ENCODE data around the gene MAEA. TPM values are rescaled to one million over a fixed set of nuclear protein-coding genes. Genes with fewer than 3 reads are reported as not detected.
A peak's percentile ranks its signal among the peaks of the same experiment; 100 is the strongest.

The MAEA gene
- total and polyA plus RNA-seq, 5 donors from 2014 or later = 61.2 to 77.7 (median 66.4) TPM

DNA sequence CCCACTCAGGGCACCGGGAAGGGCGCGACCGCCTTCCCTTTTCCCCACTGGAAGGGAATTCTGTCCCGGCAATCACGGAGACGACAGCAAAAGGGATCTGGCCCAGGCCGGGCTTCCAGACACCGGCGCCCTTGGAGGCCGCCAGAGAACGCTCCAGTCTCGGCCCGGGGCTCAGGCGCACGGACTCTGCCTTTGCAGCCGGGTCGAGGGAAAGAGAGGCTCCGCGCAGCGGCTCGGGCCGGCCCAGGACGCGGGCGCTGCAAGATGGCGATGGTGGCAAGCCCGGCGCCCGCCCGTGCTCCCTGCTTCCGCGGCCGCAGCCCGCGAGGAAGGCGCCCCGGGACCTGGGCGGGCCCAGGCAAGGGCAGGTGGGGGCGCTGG lies 41.8 kb upstream of the MAEA start:
- H3K27me3 Mint-ChIP-seq = peaks cover 4% of the 10 kb centered on the region
- peak overlapping the region; percentile 63 to 91 (median 87) for H3K4me3 Mint-ChIP-seq
- H3K9me3 Mint-ChIP-seq = peaks cover 0 to 2% (median 0%) of the 10 kb centered on the region in 7 donors
- Histone ChIP-seq H3K4me3 (ENCODE audit: low read depth, low read length) (peak overlapping the region; percentile 41), H3K4me1 (ENCODE audit: control insufficient read depth, insufficient read depth, low read length, poor library complexity, severe bottlenecking) (peaks cover 71% of the 10 kb centered on the region), H3K9me3 (ENCODE audit: control insufficient read depth in 2 of 2, low read length in 2 of 2) (no peaks in the 10 kb centered on the region), H3K36me3 (ENCODE audit: control insufficient read depth, insufficient read depth, low read length) (no peaks in the 10 kb centered on the region), H3K27me3 (ENCODE audit: control insufficient read depth, insufficient read depth, low read length) (no peaks in the 10 kb centered on the region), H3K27ac (ENCODE audit: insufficient read depth, low read length, poor library complexity, severe bottlenecking) (peak overlapping the region; percentile 81)
- ATAC-seq (ENCODE audit: low read depth in 2 of 2) = peak; percentile 17 to 22
- H3K36me3 Mint-ChIP-seq = peaks cover 5% of the 10 kb centered on the region
- H3K27ac Mint-ChIP-seq = peak overlapping the region in 2 of 3 donors; percentile 55 to 86
- no peak for DNase-seq
- peaks cover 0 to 74% (median 34%) of the 10 kb centered on the region in 4 donors for H3K4me1 Mint-ChIP-seq

DNA sequence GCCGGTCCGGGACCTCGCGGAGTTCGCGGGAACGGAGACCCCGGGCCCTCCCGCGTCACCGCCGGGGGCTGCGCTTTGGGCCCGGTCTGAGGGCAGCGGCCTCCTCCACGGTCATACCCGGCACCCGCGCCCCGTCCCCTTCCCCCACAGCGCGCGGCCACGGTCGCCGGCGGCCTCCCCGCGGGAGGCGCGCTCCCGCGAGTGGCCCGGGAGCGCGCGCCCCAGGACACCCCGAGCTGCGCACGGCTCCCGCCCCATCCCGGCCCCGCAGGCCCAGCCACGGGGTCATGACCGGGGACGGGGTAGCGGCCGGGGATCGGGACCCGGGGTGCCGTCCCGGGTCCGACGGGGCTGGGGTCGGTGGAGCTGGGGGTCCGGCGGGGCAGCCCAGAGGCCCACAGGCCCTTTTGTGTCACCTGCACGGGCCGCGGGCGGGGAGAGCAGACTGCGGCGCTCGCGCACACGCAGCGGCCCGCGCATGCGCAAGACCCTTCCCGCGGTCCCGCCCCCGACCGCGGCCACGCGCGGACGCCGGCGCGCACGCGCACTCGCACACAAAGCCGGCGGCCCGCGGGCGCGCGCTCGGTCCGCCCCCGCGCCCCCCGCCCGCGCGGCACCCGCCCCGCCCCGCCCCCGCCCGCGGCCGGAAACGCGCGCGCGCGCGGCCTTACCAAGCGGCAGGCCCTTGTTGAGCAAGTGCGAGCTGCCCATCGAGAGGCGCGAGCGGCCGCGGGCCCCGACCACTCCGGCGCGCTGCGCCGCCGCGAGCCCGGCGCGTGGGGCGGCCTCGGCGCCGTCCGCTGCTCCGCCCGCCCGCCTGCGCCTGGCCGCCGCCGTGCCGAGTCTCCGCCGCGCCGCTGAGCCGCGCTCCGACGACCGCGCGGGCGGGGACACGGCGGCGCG lies 41.2 kb upstream of the MAEA start, which contains the start of gene CTBP1:
Gene CTBP1, minus strand, starts transcription at position 886 of the 903 bp plus-strand sequence. CDS start 7,799 bp downstream, outside the sequence.
- ATAC-seq (ENCODE audit: low read depth in 2 of 2) (peak; percentile 41 to 50), DNase-seq (peak; percentile 76 to 91 (median 90))
- Mint-ChIP-seq H3K4me1 (peaks cover 0 to 74% (median 37%) of the 10 kb centered on the region in 4 donors), H3K27me3 (peaks cover 4% of the 10 kb centered on the region), H3K4me3 (peak within 1 kb of the TSS; percentile 89 to 94 (median 94)), H3K36me3 (peaks cover 5% of the 10 kb centered on the region), H3K27ac (peak within 1 kb of the TSS; percentile 89 to 95 (median 93)), H3K9me3 (peaks cover 0 to 2% (median 0%) of the 10 kb centered on the region in 7 donors)
- peaks cover 71% of the 10 kb centered on the region for H3K4me1 ChIP-seq (ENCODE audit: control insufficient read depth, insufficient read depth, low read length, poor library complexity, severe bottlenecking)
- peak within 1 kb of the TSS; percentile 94 for H3K27ac ChIP-seq (ENCODE audit: insufficient read depth, low read length, poor library complexity, severe bottlenecking)
- H3K4me3 ChIP-seq (ENCODE audit: low read depth, low read length) = peak within 1 kb of the TSS; percentile 53
- no peaks in the 10 kb centered on the region for H3K27me3 ChIP-seq (ENCODE audit: control insufficient read depth, insufficient read depth, low read length)
- H3K9me3 ChIP-seq (ENCODE audit: control insufficient read depth in 2 of 2, low read length in 2 of 2) = no peaks in the 10 kb centered on the region
- H3K36me3 ChIP-seq (ENCODE audit: control insufficient read depth, insufficient read depth, low read length) = no peaks in the 10 kb centered on the region

DNA sequence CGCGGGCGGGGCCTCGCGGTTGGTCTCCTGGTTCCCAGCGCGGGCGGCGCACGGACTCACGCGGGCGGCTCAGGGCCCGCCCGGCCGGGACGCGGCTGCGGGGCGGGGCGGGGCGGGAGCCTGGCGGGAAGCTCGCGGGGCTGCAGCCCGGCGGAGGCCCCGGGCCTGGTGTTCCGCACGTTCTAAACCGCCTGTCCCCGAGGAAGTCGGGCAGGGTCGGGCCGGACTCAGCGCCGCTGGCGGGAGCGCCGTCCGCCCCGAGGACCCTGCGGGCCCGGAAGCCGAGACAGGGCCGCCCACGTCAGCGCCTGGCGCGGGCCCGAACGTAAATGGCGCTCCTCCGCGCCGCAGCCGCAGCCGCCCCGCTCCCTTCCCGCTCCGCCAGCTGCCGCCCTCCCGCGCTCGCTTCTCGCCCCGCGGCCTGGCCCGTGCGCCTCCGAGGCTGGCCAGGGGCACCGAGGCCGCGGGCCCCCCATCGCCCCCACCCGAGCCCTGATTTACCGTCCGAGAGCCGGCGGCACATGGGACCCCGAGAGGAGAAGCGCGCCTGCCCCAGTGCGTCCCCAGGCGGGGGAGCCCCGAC lies 40.5 kb upstream of the MAEA start:
- ATAC-seq (ENCODE audit: low read depth in 2 of 2) (peak; percentile 70 to 72), DNase-seq (peak; percentile 78 to 93 (median 88))
- H3K4me3 Mint-ChIP-seq = peak overlapping the region; percentile 89 to 94 (median 94)
- Histone ChIP-seq H3K9me3 (ENCODE audit: control insufficient read depth in 2 of 2, low read length in 2 of 2) (no peaks in the 10 kb centered on the region), H3K27me3 (ENCODE audit: control insufficient read depth, insufficient read depth, low read length) (no peaks in the 10 kb centered on the region), H3K36me3 (ENCODE audit: control insufficient read depth, insufficient read depth, low read length) (no peaks in the 10 kb centered on the region), H3K4me3 (ENCODE audit: low read depth, low read length) (peak overlapping the region; percentile 53), H3K27ac (ENCODE audit: insufficient read depth, low read length, poor library complexity, severe bottlenecking) (peak overlapping the region; percentile 94), H3K4me1 (ENCODE audit: control insufficient read depth, insufficient read depth, low read length, poor library complexity, severe bottlenecking) (peaks cover 71% of the 10 kb centered on the region)
- peaks cover 4% of the 10 kb centered on the region for H3K27me3 Mint-ChIP-seq
- H3K36me3 Mint-ChIP-seq = peaks cover 5% of the 10 kb centered on the region
- peak overlapping the region; percentile 89 to 95 (median 93) for H3K27ac Mint-ChIP-seq
- H3K4me1 Mint-ChIP-seq = peaks cover 7 to 75% (median 43%) of the 10 kb centered on the region in 4 donors
- H3K9me3 Mint-ChIP-seq = peaks cover 0 to 2% (median 0%) of the 10 kb centered on the region in 7 donors

DNA sequence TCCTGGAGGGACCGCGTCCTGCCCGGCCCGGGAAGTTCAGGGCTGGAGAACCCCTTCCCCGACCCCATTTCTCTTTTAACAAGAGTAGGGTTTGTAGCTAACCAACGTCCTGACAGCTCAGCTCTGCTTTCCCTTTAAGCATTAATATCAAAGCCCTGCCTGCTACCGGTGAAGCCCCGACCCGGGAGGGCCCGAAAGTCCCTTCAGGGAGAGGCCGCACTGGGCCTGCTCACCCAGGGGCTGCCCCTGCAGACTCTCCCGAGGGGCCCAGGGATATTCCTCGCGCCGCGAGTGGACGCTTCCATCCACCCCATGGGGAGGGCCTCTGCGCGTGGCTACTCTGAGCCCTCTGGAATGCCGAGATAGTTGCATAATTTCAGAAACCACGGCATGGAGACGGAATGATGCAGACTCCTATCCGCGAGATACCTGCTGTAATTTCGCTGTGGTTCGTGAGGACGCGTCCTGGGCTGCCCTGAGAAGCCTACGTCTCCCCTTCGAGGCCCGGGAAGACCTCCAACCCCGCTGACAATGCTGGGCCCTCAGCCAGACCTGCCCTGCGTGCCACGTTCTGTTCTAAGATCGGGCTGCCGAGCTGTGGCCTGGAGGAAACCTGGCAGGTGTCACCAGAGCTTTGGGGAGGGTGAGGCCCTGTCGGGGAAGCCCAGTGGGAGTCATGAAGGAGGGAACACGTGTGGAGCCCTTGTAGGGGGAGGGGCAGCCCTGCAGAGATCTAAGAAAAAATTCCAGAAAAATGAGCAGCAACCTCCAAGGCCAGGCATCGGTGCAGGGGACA lies 39.8 kb upstream of the MAEA start:
- H3K27me3 ChIP-seq (ENCODE audit: control insufficient read depth, insufficient read depth, low read length) = no peaks in the 10 kb centered on the region
- Mint-ChIP-seq H3K9me3 (peaks cover 0 to 2% (median 0%) of the 10 kb centered on the region in 7 donors), H3K36me3 (peaks cover 5% of the 10 kb centered on the region), H3K4me3 (peak overlapping the region; percentile 89 to 94 (median 94)), H3K27ac (peak overlapping the region; percentile 89 to 95 (median 93)), H3K27me3 (peaks cover 4% of the 10 kb centered on the region), H3K4me1 (peaks cover 13 to 75% (median 48%) of the 10 kb centered on the region in 4 donors)
- H3K9me3 ChIP-seq (ENCODE audit: control insufficient read depth in 2 of 2, low read length in 2 of 2) = no peaks in the 10 kb centered on the region
- DNase-seq (peak in 2 of 3 donors; percentile 43 to 60), ATAC-seq (ENCODE audit: low read depth in 2 of 2) (peak in 1 of 2 donors; percentile 5)
- peak overlapping the region; percentile 94 for H3K27ac ChIP-seq (ENCODE audit: insufficient read depth, low read length, poor library complexity, severe bottlenecking)
- no peaks in the 10 kb centered on the region for H3K36me3 ChIP-seq (ENCODE audit: control insufficient read depth, insufficient read depth, low read length)
- peaks cover 69% of the 10 kb centered on the region for H3K4me1 ChIP-seq (ENCODE audit: control insufficient read depth, insufficient read depth, low read length, poor library complexity, severe bottlenecking)
- peak overlapping the region; percentile 53 for H3K4me3 ChIP-seq (ENCODE audit: low read depth, low read length)

DNA sequence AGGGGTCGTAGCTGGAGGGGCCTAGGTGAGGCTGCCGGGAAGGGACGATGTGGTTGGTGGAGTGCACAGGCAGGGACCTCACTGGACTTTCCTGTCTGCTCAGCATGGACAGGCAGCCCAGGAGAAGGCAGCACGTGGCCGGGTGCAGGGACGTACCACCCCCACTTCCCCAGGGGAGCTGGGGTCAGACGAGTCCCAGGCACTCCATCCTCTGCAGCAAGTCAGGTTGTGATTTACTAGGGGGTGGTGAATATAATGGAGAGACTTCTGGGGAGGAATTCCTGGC lies 39.2 kb upstream of the MAEA start:
- Histone ChIP-seq H3K4me1 (ENCODE audit: control insufficient read depth, insufficient read depth, low read length, poor library complexity, severe bottlenecking) (peaks cover 63% of the 10 kb centered on the region), H3K9me3 (ENCODE audit: control insufficient read depth in 2 of 2, low read length in 2 of 2) (no peaks in the 10 kb centered on the region), H3K4me3 (ENCODE audit: low read depth, low read length) (no peak overlapping the region), H3K27me3 (ENCODE audit: control insufficient read depth, insufficient read depth, low read length) (no peaks in the 10 kb centered on the region), H3K36me3 (ENCODE audit: control insufficient read depth, insufficient read depth, low read length) (no peaks in the 10 kb centered on the region), H3K27ac (ENCODE audit: insufficient read depth, low read length, poor library complexity, severe bottlenecking) (peak overlapping the region; percentile 94)
- ATAC-seq (ENCODE audit: low read depth in 2 of 2) (no peak), DNase-seq (no peak)
- H3K36me3 Mint-ChIP-seq = peaks cover 5% of the 10 kb centered on the region
- peaks cover 16 to 74% (median 48%) of the 10 kb centered on the region in 4 donors for H3K4me1 Mint-ChIP-seq
- H3K9me3 Mint-ChIP-seq = peaks cover 0 to 2% (median 0%) of the 10 kb centered on the region in 7 donors
- H3K4me3 Mint-ChIP-seq = peak overlapping the region; percentile 89 to 94 (median 94)
- peaks cover 4% of the 10 kb centered on the region for H3K27me3 Mint-ChIP-seq
- H3K27ac Mint-ChIP-seq = peak overlapping the region; percentile 89 to 95 (median 93)

DNA sequence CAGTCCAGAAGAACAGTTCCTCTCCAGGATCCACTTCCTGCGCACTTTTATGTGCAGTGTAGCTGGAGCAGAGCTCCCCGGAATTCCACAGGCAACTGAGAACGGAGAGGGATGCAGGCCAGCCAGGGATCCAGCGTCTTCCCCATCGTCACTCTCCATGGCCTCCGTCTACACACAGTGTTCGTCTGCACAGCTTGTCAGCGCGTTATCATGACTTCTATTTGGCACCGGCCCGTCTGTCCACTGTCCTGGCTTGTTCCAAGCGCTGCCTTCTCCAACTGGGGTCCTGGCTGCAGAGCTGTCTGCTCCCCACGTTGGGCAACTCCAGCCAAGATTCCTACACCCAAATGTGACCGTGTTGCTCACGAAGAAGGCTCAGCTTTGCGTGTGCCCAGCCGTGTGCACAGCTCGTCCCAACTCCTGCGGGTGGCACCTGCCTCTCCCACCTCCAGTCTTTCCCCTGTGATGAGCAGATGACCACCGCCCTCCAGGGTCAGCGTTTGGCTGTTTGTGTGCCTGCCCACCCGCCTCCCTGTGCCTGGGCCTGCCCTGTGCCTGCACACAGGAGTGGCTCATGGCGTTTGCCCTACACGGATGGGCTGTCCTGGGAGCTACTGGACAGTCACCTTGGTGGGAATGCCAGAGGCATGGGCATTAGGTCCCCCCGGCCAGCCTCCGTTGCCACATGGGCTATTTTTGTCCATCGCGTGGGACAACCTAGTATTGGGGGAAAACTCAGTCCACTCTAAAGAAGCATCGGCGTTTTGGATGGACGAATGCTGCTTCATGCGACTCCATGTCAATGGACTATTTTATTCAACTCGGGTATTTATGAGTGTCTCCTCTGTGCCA lies 38.5 kb upstream of the MAEA start:
- peaks cover 21 to 74% (median 49%) of the 10 kb centered on the region in 4 donors for H3K4me1 Mint-ChIP-seq
- Histone ChIP-seq H3K9me3 (ENCODE audit: control insufficient read depth in 2 of 2, low read length in 2 of 2) (no peaks in the 10 kb centered on the region), H3K27me3 (ENCODE audit: control insufficient read depth, insufficient read depth, low read length) (no peaks in the 10 kb centered on the region), H3K27ac (ENCODE audit: insufficient read depth, low read length, poor library complexity, severe bottlenecking) (no peak overlapping the region), H3K36me3 (ENCODE audit: control insufficient read depth, insufficient read depth, low read length) (no peaks in the 10 kb centered on the region), H3K4me3 (ENCODE audit: low read depth, low read length) (no peak overlapping the region), H3K4me1 (ENCODE audit: control insufficient read depth, insufficient read depth, low read length, poor library complexity, severe bottlenecking) (peaks cover 56% of the 10 kb centered on the region)
- DNase-seq = no peak
- H3K4me3 Mint-ChIP-seq = peak overlapping the region; percentile 75 to 94 (median 91)
- peaks cover 5% of the 10 kb centered on the region for H3K36me3 Mint-ChIP-seq
- ATAC-seq (ENCODE audit: low read depth in 2 of 2) = no peak
- H3K9me3 Mint-ChIP-seq = peaks cover 0 to 4% (median 0%) of the 10 kb centered on the region in 7 donors
- peak overlapping the region; percentile 71 to 95 (median 89) for H3K27ac Mint-ChIP-seq
- peaks cover 4% of the 10 kb centered on the region for H3K27me3 Mint-ChIP-seq

Measured in CD4-positive, CD25-positive, alpha-beta regulatory T cell (primary cell).